KOPT-K1 (cell line): ENCODE measurements around the gene UBQLN4.
A peak's percentile ranks its signal among the peaks of the same experiment; 100 is the strongest.

Source experiments
- H3K27ac ChIP-seq: fragments of 200-600 bp; sonication (generic); 2 replicates; pipeline ENCODE4 v1.5.1; 2016; ENCODE audit warnings: antibody characterized with exemption, mild to moderate bottlenecking, low read depth, low read length; ENCODE audit not compliant: poor library complexity, severe bottlenecking
- H3K36me3 ChIP-seq: fragments of 200-600 bp; sonication (generic); 2 replicates; pipeline ENCODE4 v1.5.1; 2017; ENCODE audit warnings: antibody characterized with exemption, mild to moderate bottlenecking, low read length, moderate library complexity; ENCODE audit not compliant: insufficient read depth
- H3K9me3 ChIP-seq: fragments of 200-600 bp; sonication (generic); 2 replicates; pipeline ENCODE4 v1.5.1; 2017; ENCODE audit warnings: antibody characterized with exemption, low read length, mild to moderate bottlenecking; ENCODE audit not compliant: insufficient read depth, poor library complexity, severe bottlenecking

The UBQLN4 gene

DNA sequence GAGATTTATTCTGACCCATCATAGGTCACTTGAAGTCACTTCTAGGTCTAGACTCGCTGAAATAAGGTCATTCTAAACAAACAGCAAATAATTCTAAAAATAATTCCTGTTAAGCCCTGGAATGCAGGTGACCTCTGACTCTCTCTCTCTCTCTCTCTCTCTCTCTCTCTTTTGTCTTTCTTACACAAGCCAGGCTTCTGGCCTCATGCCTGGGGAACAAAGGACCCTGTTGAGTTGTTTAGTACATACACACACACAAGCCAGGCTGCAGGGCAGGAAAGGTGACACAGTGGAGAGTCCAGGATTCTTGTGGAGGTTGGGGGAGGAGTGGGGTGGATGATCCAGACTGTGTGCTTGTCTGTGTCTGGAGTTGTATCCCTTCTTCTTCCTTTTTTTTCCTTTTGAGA, 32.7 kb upstream of the UBQLN4 start:
- Histone ChIP-seq H3K9me3 (no peaks in the 10 kb centered on the region), H3K27ac (no peak overlapping the region), H3K36me3 (no peaks in the 10 kb centered on the region)

DNA sequence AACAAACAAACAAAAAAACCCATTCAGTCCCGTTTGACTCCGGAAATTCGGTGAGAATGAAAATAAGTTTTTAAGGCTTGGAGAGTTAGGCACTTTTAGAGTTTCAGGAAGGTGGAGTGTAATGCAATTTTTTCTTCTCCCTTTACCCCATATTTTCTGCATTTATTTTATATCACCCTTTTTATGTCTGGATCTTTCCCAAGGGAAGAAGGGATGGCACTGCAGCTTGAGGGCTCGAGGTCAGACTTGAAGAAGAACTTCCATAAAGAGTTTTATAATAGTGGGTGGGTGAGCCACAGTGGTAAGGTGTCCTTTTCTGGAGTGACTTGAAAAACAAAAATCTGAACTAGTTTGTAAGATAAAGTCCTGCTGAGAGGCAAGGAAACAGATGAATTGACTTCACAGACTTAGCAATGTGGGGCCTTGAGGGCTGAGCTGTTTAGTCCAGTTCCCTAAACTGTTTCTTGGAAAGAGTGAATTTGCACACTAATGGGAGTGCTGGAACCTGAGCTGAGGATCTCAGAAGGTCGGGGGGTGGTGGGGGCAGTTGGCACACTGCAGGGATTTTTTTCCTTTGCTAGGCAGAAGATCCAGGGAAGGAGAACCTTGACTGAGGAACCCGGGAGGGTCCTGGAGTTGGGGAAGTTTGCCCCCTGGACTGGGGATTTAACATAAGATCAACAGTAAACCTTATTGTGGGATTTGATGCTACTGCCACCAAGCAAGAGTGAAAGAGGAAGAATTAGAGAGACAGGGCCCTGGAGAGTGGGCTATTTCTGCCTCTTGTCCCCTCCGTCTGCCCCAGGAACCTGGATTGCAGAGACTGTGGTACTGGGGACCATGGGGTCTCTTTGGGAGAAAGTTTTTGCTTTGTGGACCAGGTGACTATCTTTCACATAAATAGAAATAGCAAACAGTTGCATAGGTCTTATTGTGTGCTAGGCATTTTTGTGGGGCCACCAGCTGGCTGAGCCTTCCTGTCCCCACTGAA, 30.5 kb upstream of the UBQLN4 start:
- H3K9me3 ChIP-seq, result no peaks in the 10 kb centered on the region
- H3K27ac ChIP-seq, result no peak overlapping the region
- H3K36me3 ChIP-seq, result no peaks in the 10 kb centered on the region

DNA sequence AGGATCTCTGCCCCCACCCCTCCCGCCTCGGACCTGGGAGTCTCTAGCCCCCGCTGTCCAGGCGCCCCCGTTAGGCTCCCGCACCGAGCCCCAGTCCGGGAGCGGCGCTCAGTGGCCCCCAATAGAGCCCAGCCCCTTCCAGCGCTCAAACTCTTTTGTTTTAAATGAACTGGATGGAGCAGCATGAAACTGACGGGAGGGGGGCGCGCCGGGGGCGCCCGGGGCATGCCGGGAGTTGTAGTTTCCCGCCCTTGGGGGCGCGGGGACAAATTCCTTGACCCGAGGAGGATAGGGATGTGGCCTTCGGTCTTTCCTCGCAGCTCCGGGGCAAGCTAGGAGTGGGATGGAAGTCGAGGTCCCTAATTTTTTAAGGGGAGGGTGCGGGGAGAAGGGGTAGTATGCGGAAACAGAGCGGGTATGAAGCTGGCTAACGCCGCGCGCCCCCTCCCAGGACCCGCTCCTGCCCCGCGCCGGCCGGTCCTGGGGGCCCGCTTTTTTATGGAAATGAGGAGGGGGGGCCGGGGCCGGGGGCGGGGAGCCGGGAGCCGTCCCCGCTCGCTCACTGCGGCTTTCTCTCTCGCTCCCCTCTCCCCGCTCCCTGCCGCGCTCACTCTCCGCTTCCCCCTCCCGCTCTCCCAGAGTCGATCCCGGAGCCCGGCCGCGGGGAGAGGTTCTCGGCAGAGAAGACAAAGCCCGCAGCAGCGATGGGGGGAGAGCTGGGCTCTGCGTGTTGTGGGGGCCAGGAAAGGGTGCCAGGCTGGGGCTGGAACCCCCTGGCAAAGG, 28.9 kb upstream of the UBQLN4 start, which contains the start of gene MEX3A:
TSS of gene MEX3A (minus strand) at position 157 of the 783 bp plus-strand sequence. CDS start 467 bp downstream, outside the sequence.
- Histone ChIP-seq H3K27ac (peak within 1 kb of the TSS; percentile 4), H3K36me3 (no peaks in the 10 kb centered on the region), H3K9me3 (no peaks in the 10 kb centered on the region)

DNA sequence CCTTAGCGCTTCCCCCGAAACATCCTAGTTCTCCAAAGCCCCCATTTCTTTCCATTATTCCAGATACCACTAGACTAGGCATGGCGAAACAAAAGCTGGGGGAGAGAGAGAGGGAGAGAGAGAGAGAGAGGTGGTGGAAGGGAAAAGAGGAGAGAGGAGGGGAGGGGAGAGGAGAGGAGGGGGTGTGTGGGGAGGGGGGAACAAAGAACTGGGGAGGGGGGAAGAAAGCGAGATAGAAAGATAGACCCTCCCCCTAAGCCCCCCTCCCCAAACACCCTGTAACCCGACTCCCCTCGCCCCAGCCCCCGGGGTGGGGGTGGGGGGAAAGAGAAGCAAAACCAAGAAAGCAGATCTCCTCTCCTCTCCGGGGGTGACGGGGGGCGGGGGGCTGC, 28.3 kb upstream of the UBQLN4 start:
- Histone ChIP-seq H3K9me3 (no peaks in the 10 kb centered on the region), H3K27ac (peak overlapping the region; percentile 4), H3K36me3 (no peaks in the 10 kb centered on the region)

DNA sequence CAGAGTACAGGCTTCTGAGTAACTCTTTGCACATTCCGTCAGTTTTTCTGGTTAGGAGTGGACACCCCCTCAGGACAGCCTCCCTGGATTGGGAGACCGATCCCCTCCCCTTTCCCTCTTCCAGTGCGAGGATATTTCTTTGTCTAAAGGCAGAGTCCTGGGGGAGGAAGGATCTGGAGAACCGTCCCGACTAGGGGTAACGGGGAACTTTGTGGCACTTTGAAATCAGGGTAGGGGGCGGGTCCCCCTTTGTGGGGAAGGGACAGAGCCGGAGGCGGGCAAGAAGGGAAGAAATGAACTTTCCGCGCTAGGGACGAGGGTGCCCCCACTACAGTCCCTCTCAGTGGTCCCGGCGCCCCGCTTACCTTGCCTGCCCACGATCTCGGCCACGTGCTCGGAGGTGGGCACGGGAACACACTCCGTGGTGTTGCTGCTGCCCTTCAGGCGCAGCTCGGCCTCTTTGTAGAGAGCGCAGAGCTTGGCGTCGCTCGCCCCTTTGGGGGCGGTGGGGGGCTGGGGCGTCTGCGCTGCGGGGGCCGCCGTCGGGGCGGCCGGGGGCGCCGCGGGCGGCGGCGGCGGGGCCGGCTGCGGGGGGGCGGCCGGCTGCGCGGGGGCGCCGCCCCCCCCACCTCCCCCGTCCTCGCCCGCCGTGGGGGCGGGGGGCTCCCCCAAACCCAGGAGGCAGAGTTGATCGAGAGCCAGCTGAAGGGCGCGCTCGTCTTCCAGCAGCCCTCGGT, 27.8 kb upstream of the UBQLN4 start:
- no peaks in the 10 kb centered on the region for H3K9me3 ChIP-seq
- no peak overlapping the region for H3K27ac ChIP-seq
- peaks cover 2% of the 10 kb centered on the region; the same call in 1 of the 2 replicates for H3K36me3 ChIP-seq

DNA sequence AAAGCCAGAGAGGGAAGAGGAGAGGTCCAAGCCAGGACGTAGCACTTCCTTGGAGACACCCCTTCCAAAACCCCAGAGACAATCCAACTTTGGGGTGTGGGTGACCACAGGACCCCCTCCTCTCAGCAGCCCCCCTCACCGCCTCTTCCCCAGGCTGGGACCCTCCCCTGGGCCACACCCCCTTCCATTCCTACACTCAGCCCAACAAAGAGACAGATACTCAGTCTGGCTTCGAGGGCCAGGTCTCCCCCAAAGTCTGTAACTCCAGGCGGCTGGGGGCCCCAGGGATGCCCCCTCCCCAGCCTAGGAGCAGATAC, 27.2 kb upstream of the UBQLN4 start:
- Histone ChIP-seq H3K36me3 (peaks cover 6% of the 10 kb centered on the region; the same call in 1 of the 2 replicates), H3K27ac (no peak overlapping the region), H3K9me3 (no peaks in the 10 kb centered on the region)

DNA sequence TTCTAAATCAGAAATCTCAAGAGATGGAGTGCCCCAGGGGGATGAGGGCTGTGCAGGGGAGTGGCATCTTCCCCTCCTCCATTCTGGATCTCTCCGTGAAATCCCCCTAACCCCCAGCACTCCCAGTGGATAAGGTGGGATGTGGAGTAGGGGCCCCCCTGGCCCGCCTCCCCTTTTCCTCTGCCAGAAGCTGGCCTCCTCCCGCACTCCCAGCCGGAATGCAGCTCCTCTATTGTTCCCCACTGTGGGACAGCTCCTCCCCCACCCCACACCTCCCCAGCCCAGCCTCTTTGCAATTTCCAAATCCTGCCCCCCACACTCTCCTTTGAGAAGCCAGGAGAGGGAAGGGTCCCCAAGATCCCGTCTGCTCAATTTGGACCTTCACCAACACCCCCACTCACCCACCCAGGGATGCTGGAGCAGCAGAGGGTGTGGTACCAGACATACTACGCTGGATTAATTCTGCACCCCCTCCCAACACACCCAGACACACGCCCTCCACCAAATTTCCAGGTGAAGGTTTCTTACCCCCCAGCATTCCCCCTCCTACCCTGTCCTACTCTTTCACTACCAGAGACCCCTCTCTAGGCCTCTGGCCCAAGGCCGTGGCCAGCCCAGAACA, 26.8 kb upstream of the UBQLN4 start:
- H3K9me3 ChIP-seq, result no peaks in the 10 kb centered on the region
- H3K36me3 ChIP-seq, result peaks cover 6% of the 10 kb centered on the region; the same call in 1 of the 2 replicates
- no peak overlapping the region for H3K27ac ChIP-seq

DNA sequence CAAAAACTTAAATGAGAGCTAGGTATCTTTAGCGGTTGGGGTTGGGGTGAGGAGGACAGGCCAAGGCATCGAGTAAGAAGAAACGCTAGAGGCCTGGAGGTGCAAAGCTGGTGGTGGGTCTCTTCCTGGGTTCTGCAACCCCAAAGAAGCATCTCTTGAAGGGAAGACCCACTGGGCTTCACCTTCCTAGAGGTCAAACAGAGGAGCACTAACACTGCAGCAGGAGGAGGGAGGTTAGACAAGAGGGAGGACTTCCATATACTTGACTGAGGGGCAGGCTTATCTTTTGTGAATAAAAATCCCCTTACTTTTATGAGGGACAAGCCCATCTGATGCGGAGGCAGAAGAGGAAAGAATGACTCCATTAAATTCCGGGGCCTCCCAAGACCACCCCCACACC, 26.2 kb upstream of the UBQLN4 start:
- no peaks in the 10 kb centered on the region for H3K9me3 ChIP-seq
- H3K27ac ChIP-seq, result no peak overlapping the region
- peaks cover 6% of the 10 kb centered on the region; the same call in 1 of the 2 replicates for H3K36me3 ChIP-seq

DNA sequence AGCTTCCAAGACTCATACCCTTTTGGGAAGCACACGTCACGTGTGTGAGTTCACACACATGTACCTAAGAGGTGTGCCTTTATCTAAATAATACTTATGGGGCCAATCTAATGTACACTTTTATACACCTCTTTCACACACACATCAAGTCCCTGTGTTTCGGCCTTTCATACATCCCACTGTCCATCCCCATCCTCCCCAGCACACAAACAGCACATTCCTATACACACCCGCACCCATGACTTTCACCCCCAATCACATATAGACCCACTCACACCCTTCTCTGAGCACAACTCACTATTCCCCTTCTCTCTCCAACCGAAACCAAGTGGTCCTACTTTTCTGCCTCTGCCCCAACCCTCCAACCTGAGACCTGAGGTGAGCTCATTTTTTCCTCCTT, 25.1 kb upstream of the UBQLN4 start:
- H3K9me3 ChIP-seq, result no peaks in the 10 kb centered on the region
- peaks cover 6% of the 10 kb centered on the region; the same call in 1 of the 2 replicates for H3K36me3 ChIP-seq
- no peak overlapping the region for H3K27ac ChIP-seq

DNA sequence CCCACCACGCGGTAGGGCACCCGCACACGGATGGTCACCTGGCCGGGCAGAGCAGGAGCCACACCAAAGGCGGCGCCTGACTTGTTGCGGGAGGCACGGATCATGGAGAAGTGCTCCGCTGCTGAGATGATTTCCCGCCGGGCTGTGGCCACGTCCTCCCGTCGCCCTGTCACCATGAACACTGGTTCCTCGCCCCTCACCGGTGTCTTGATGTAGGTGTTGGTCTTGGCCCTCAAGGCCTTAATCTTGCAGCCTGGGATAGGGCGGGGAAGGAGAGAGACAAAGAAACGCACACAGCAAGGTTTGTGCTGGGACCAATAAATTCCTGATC, 23.8 kb upstream of the UBQLN4 start:
- H3K27ac ChIP-seq, result no peak overlapping the region
- H3K9me3 ChIP-seq, result no peaks in the 10 kb centered on the region
- peaks cover 6% of the 10 kb centered on the region; the same call in 1 of the 2 replicates for H3K36me3 ChIP-seq

DNA sequence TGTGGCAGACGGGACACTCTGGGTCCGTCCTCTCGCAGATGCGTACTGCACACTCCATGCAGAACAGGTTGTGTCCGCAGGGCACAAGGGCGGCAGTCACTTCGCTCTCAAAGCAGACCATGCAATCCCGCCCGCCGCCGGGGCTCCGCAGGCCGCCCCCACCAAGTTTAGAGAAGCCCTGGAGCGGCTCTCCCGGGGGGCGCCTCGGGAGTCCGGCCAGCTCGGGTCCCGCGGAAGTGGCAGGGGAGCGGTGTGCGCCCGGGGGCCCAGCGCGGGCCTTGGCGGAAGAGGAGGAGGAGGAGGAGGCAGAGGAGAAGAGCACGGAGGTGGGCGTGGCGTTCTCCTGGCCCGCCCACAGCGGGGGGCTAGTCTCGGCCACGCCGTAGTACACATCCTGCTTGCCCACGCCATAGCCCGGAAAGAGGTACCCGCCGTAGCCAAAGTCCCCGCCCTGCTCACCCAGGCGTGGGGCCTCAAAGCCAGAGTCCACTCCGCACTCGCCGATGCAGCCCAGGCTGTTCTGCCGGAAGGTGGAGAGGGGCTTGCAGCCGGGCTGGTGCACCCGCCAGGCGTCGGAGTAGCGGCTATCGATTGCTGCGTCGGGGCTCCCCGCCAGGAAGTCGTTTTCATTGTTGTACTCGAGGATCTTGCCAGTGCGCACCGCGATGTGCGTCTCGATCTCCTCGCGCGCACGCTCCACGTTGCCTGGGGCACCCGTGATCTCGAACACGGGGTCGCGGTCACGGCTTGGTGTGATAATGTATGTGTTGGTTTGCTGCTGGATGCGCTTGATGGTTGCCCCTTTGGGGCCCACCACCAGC, 23.2 kb upstream of the UBQLN4 start:
- H3K36me3 ChIP-seq, result peaks cover 6% of the 10 kb centered on the region; the same call in 1 of the 2 replicates
- no peak overlapping the region for H3K27ac ChIP-seq
- no peaks in the 10 kb centered on the region for H3K9me3 ChIP-seq

DNA sequence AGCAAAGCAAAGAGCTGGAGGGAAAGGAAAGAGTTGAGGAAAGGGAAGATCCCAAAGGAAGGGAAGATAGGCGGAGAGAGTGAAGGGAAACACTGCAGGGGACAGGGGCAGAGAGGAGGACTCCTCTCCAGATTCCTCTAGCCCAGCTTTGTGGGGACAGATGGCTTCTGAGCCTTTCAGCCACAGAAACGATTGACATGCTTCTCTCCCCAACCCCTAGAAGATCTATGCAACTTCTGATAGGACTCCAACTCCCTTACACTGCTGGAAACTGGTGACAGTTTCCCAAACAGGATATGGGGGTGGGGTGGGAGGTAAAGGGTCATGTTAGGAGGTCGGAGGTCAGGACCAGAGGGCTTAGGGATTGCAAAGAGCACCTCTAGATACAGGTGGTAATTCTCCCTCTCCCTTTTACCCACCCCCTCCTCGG, 22.2 kb upstream of the UBQLN4 start:
- Histone ChIP-seq H3K9me3 (no peaks in the 10 kb centered on the region), H3K27ac (no peak overlapping the region), H3K36me3 (peaks cover 6% of the 10 kb centered on the region; the same call in 1 of the 2 replicates)

DNA sequence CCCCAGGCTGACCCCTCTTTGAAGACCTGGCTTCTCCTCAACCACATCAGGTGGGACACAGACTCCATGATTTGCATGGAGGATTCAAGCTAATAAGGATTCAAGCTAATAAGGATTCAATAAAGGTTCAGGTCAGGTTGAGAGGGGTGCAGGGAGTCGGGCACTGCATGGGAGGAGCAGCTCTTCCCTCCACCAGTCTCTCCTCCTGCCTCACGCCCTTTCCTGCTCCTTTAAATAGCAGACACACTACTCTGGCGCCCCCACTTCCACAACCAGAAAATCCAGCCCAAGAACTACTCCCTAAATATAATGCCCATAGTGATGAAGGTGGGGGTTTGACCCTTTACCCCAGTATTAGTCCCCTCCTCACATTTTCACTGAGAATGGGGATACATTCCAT, 21.6 kb upstream of the UBQLN4 start:
- Histone ChIP-seq H3K27ac (no peak overlapping the region), H3K36me3 (peaks cover 6% of the 10 kb centered on the region; the same call in 1 of the 2 replicates), H3K9me3 (no peaks in the 10 kb centered on the region)

DNA sequence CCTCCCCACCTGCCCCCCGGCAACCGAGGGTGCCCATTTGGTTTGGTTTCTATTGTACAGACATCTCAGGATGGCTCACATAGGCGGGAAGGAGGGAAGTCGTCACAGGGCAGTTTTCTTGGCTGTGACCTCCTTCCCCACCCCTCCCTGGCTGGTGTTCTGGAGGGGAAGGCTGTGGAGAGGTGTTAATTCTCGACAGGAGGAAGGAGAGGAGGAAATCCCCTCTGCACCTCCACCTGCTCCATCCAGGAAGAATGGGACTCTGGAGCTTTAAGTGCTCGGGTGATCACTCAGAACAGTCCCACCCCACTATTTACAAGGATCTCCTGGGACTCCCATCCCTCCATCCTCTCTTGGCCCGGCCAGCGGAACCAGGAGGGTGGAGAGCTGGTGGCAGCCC, 21.1 kb upstream of the UBQLN4 start:
- H3K27ac ChIP-seq, result no peak overlapping the region
- H3K36me3 ChIP-seq, result peaks cover 6% of the 10 kb centered on the region; the same call in 1 of the 2 replicates

More for the DNA sequence above, 21.1 kb upstream of the UBQLN4 start:
- no peaks in the 10 kb centered on the region for H3K9me3 ChIP-seq
